Large intestine (tissue), 3 donors: ENCODE measurements around the gene CTNNA2. TPM values are rescaled to one million over a fixed set of nuclear protein-coding genes. Genes with fewer than 3 reads are reported as not detected.
"Not testable (repeated sequence)": the region's sequence is repeated elsewhere in the genome, so short reads cannot be mapped to it uniquely, and the experiment has no call there.

Source experiments
- DNase-seq, 2 donors: peaks; one replicate each; pipeline versions ENCODE4 v3.0.0 to v3.0.0-alpha.2; 2013
- H3K27ac ChIP-seq: one replicate; pipeline ENCODE4 v1.5.1; 2013; ENCODE audit warnings: low read length
- H3K27me3 ChIP-seq: 2 replicates; pipeline ENCODE4 v1.6.1; 2013; ENCODE audit warnings: low read length; ENCODE audit not compliant: control insufficient read depth, insufficient read depth
- H3K36me3 ChIP-seq: 2 replicates; pipeline ENCODE4 v1.6.1; 2013; ENCODE audit warnings: low read length; ENCODE audit not compliant: control insufficient read depth, insufficient read depth
- H3K4me1 ChIP-seq: one replicate; pipeline ENCODE4 v1.6.1; 2013; ENCODE audit warnings: low read length; ENCODE audit not compliant: control insufficient read depth, insufficient read depth
- H3K4me3 ChIP-seq: one replicate; pipeline ENCODE4 v1.5.1; 2013; ENCODE audit warnings: low read length
- H3K9me3 ChIP-seq: one replicate; pipeline ENCODE4 v1.6.1; 2013; ENCODE audit warnings: mild to moderate bottlenecking, low read depth, low read length, moderate library complexity; ENCODE audit not compliant: control insufficient read depth
- WGBS: methylation state at CpG from one replicate; pipeline ENCODE4 v1.1.5; 2013; ENCODE audit warnings: low lambda C conversion rate; ENCODE audit not compliant: insufficient coverage; 5-methylcytosine and 5-hydroxymethylcytosine counted together
- polyA plus RNA-seq: library from polyadenylated mRNA; unstranded; fragments of 120-200 nt; gene quantifications from one replicate; pipeline ENCODE4 v1.2.1, GENCODE V29; 2013

The CTNNA2 gene
- polyA plus RNA-seq, 1 donor: 7.5 TPM

GRCh38 chr2:80012061-80012460 lies 499.2 kb downstream of the CTNNA2 start:
- Histone ChIP-seq H3K4me3 (no peak overlapping the region), H3K36me3 (no peaks in the 10 kb centered on the region), H3K4me1 (peaks cover 3% of the 10 kb centered on the region), H3K9me3 (no peaks in the 10 kb centered on the region), H3K27ac (no peak overlapping the region), H3K27me3 (no peaks in the 10 kb centered on the region)
- no CpG with 5 or more reads among the region's 3 CpGs for WGBS
- no peak for DNase-seq

- Histone ChIP-seq H3K27ac (no peak overlapping the region), H3K9me3 (no peaks in the 10 kb centered on the region), H3K4me3 (no peak overlapping the region), H3K4me1 (peaks cover 5% of the 10 kb centered on the region), H3K27me3 (no peaks in the 10 kb centered on the region), H3K36me3 (no peaks in the 10 kb centered on the region)
- no peak for DNase-seq
Observed at GRCh38 chr2:80014637-80015036, 501.8 kb downstream of the CTNNA2 start.

GRCh38 chr2:80016171-80016570 lies 503.3 kb downstream of the CTNNA2 start:
- H3K27ac ChIP-seq: no peak overlapping the region
- WGBS: 0% methylated on average over 1 of the region's 5 CpGs
- peaks cover 5% of the 10 kb centered on the region for H3K4me1 ChIP-seq
- no peaks in the 10 kb centered on the region for H3K36me3 ChIP-seq
- no peaks in the 10 kb centered on the region for H3K9me3 ChIP-seq
- no peak overlapping the region for H3K4me3 ChIP-seq
- no peaks in the 10 kb centered on the region for H3K27me3 ChIP-seq
- peak; percentile 19 to 69 for DNase-seq

- Histone ChIP-seq H3K27me3 (no peaks in the 10 kb centered on the region), H3K9me3 (no peaks in the 10 kb centered on the region), H3K4me3 (no peak overlapping the region), H3K27ac (no peak overlapping the region), H3K36me3 (no peaks in the 10 kb centered on the region), H3K4me1 (peaks cover 8% of the 10 kb centered on the region)
- 78% methylated on average over 4 of the region's 6 CpGs for WGBS
- DNase-seq: no peak
Observed at GRCh38 chr2:80019571-80020460, 507.0 kb downstream of the CTNNA2 start.

GRCh38 chr2:80022018-80022417 lies 509.2 kb downstream of the CTNNA2 start:
- no peaks in the 10 kb centered on the region for H3K9me3 ChIP-seq
- WGBS: 100% methylated on average over 1 of the region's 2 CpGs

GRCh38 chr2:80026040-80026729 lies 513.3 kb downstream of the CTNNA2 start:
- Histone ChIP-seq H3K4me1 (peaks cover 3% of the 10 kb centered on the region), H3K36me3 (no peaks in the 10 kb centered on the region), H3K27ac (no peak overlapping the region), H3K9me3 (no peaks in the 10 kb centered on the region), H3K27me3 (no peaks in the 10 kb centered on the region), H3K4me3 (no peak overlapping the region)
- DNase-seq: no peak
- 96% methylated on average over 5 of the region's 5 CpGs for WGBS

More at GRCh38 chr2:80022018-80022417, 509.2 kb downstream of the CTNNA2 start:
- Histone ChIP-seq H3K4me3 (no peak overlapping the region), H3K4me1 (peaks cover 5% of the 10 kb centered on the region), H3K36me3 (no peaks in the 10 kb centered on the region), H3K27me3 (no peaks in the 10 kb centered on the region), H3K27ac (no peak overlapping the region)
- DNase-seq: no peak

- WGBS: no CpG with 5 or more reads among the region's 3 CpGs
- no peaks in the 10 kb centered on the region for H3K9me3 ChIP-seq
- H3K27me3 ChIP-seq: no peaks in the 10 kb centered on the region
- no peak overlapping the region for H3K4me3 ChIP-seq
- H3K4me1 ChIP-seq: no peaks in the 10 kb centered on the region
- no peaks in the 10 kb centered on the region for H3K36me3 ChIP-seq
- DNase-seq: no peak
- H3K27ac ChIP-seq: no peak overlapping the region
Observed at GRCh38 chr2:80028051-80028450, 515.2 kb downstream of the CTNNA2 start.

GRCh38 chr2:80028584-80028983 lies 515.7 kb downstream of the CTNNA2 start:
- Histone ChIP-seq H3K4me1 (no peaks in the 10 kb centered on the region), H3K27me3 (no peaks in the 10 kb centered on the region), H3K36me3 (no peaks in the 10 kb centered on the region), H3K27ac (no peak overlapping the region), H3K9me3 (no peaks in the 10 kb centered on the region), H3K4me3 (no peak overlapping the region)
- no peak for DNase-seq

GRCh38 chr2:80030135-80030534 lies 517.3 kb downstream of the CTNNA2 start:
- no peak for DNase-seq
- no CpG with 5 or more reads among the region's 2 CpGs for WGBS
- Histone ChIP-seq H3K4me1 (no peaks in the 10 kb centered on the region), H3K9me3 (no peaks in the 10 kb centered on the region), H3K27ac (no peak overlapping the region), H3K27me3 (no peaks in the 10 kb centered on the region), H3K4me3 (no peak overlapping the region), H3K36me3 (no peaks in the 10 kb centered on the region)

- H3K27ac ChIP-seq, H3K9me3 ChIP-seq, H3K4me3 ChIP-seq, H3K27me3 ChIP-seq, H3K36me3 ChIP-seq, H3K4me1 ChIP-seq, DNase-seq: not testable (repeated sequence)
- WGBS: no CpG with 5 or more reads among the region's 7 CpGs
Observed at GRCh38 chr2:80032684-80033083, 519.8 kb downstream of the CTNNA2 start.
